CD4-positive, alpha-beta T cell treated with Interleukin-10 for 1 hour (primary cell): Measurements from ENCODE around the gene UGT1A7.

Experiments
- DNase-seq: peaks from one replicate; pipeline ENCODE4 v3.0.0-alpha.2; 2020

UGT1A7 gene

DNA sequence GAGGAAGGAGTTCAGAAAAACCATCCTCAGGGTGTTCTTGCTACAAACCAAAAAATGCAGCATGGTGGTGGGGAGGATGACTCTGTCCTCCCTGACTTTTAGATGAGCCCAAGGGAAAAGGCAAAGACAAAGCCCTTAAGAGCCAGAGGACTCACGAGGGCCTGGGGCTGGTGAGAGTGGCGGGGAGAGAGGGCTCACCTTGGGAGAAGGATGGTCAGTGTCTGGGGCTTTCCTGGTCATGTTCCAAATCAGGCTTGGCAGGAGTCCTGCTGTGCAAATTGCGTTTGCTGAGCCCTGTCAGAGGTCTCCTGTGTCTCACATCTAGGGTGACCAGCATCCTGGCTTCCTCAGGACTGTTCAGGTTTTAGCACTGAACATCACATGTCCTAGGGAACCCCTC is 83.1 kb downstream of the UGT1A7 start:
- DNase-seq: no peak

- no peak for DNase-seq
Measured at GRCh38 chr2:233766416-233766815, 84.7 kb downstream of the UGT1A7 start.

GRCh38 chr2:233768076-233768475 is 86.4 kb downstream of the UGT1A7 start:
- DNase-seq: no peak

DNA sequence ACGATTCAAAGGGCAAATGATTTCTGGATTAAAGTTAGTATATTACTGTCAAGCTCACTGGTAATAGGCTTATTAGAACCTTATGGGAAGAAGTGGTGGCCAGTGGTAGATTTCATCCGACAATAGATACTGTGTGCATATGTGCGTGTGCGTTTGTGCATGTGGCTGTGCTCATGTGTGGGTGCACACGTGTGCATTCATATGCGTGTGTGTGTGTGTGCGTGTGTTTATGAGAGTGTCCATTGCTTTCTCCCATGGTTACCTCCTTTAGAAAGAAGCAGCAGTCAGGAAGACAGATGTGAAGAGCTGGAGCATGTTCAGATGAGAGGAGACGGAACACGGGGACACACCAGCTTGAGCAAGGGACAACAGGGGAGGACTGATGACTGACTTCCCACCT is 87.6 kb downstream of the UGT1A7 start:
- no peak for DNase-seq

DNA sequence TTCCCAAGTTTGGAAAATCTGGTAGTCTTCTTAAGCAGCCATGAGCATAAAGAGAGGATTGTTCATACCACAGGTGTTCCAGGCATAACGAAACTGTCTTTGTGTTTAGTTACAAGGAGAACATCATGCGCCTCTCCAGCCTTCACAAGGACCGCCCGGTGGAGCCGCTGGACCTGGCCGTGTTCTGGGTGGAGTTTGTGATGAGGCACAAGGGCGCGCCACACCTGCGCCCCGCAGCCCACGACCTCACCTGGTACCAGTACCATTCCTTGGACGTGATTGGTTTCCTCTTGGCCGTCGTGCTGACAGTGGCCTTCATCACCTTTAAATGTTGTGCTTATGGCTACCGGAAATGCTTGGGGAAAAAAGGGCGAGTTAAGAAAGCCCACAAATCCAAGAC is 90.5 kb downstream of the UGT1A7 start:
- DNase-seq: no peak

DNA sequence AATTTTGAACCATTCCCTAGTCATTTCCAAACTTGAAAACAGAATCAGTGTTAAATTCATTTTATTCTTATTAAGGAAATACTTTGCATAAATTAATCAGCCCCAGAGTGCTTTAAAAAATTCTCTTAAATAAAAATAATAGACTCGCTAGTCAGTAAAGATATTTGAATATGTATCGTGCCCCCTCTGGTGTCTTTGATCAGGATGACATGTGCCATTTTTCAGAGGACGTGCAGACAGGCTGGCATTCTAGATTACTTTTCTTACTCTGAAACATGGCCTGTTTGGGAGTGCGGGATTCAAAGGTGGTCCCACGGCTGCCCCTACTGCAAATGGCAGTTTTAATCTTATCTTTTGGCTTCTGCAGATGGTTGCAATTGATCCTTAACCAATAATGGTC is 90.9 kb downstream of the UGT1A7 start:
- DNase-seq: no peak

DNA sequence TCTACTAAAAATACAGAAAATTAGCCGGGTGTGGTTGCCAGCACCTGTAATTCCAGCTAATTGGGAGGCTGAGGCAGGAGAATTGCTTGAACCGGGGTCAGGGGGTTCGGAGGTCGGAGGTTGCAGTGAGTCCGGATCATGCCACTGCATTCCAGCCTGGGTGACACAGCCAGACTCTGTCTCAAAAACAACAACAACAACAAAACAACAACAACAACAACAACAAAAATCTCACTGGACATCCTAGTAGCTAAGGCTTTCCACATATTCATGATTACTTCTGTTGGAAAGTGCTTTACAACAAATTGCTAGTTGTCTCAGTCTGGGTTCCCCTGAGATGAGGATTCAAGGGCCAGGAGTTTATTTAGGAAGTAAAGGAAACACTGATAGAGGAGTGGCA is 92.2 kb downstream of the UGT1A7 start:
- DNase-seq: no peak

DNA sequence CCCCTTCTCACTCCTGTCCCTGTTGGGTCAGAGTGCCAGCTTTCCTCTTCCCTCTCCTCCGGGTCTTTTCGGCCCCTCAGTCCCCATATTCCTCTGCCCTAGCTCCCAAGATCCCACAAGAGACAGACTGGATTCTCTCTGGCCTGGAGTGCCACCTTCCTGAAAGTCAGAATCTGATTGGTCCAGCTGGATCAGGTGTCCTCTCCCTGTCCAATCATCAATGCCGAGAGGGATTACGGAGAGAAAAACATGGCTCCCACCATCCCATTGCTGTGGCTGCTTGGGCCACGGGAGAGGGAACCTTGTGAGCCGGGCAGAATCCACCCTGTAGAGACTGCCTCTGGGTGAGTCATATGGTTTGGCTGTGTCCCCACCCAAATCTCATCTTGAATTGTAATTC is 93.7 kb downstream of the UGT1A7 start:
- DNase-seq: no peak

GRCh38 chr2:233778030-233778429 is 96.3 kb downstream of the UGT1A7 start, which contains the start of gene MROH2A:
Gene MROH2A, plus strand, starts transcription at chr2:233778330. Its CDS starts 1,029 bp downstream, at chr2:233779359.
- DNase-seq: no peak

GRCh38 chr2:233779722-233780121 is 98.0 kb downstream of the UGT1A7 start:
- DNase-seq: no peak

- DNase-seq: no peak
Measured at GRCh38 chr2:233780771-233781170, 99.1 kb downstream of the UGT1A7 start.

DNA sequence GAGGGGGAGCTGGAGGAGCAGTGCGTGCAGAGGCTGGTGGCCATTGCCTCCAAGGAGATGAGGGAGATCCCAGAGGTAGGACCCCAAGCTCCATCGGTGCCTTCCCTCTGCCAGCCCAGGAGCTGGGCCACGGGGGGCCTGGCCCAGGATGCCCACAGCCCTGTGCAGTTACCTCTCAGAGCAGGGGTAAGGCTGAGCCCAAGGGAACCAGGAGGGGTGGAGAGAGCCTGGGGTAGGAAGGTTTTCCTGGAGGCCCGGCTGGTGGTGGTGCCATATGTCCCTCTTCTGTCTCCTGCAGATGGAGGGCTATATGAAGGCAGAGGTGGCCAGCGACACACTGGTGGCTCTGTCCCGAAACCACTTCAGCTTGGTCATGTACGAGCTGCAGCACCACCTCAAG is 107.9 kb downstream of the UGT1A7 start:
- DNase-seq: no peak

- DNase-seq: no peak
Measured at GRCh38 chr2:233791151-233791882, 109.6 kb downstream of the UGT1A7 start.

- DNase-seq: no peak
Measured at GRCh38 chr2:233791883-233792329, 110.2 kb downstream of the UGT1A7 start.

DNA sequence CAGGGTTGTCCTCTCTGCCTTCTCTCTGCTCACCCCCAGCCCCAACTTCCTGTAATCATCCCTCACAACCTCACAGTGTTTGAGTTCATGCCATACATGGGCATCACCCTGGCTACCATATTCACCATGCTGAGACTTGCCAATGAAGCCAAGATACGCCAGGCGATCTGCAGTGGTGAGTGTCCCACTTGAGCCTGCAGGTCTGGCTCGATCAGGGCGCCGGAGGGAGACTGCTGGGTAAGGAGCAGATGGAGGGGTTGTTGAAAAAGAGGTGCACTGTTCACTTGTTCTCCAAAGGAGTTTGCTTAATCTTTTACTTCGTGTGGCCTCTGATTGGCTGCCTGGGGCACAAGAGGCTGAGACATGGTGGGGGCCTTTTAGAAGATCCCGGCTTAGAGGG is 111.0 kb downstream of the UGT1A7 start:
- no peak for DNase-seq

DNA sequence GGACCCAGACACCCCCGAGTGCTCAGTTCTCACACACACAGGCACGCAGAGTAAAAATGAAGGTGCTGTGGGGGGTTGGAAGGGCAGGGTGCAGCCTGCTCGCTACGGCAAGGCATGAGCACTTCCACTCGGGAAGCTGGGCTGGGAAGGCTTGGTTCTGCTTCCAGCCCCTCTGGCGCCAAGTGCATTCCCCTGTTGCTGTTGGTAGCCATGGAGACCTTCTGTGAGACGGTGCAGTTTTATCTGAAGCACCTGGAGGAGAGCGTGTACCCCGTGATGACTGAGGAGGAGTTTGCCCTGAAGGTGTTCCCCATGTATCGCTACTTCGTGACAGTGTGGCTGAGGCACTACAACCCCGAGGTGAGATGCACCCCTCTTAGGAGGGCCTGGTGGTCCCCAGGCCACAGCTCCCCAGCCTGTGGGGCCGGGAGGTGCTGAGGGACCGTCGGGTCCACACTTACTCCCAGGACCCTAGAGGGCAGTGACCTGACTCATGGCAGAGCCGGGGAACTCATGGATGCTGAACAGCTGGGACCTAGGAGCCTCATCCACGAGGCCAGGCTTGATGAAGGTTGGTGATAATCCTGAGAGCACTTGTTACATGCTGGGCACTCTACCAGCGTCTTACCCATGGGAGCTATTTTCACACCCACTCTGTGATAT is 111.9 kb downstream of the UGT1A7 start:
- no peak for DNase-seq

- no peak for DNase-seq
Measured at GRCh38 chr2:233794128-233794658, 112.5 kb downstream of the UGT1A7 start.

- DNase-seq: no peak
Measured at GRCh38 chr2:233795735-233796171, 114.1 kb downstream of the UGT1A7 start.

DNA sequence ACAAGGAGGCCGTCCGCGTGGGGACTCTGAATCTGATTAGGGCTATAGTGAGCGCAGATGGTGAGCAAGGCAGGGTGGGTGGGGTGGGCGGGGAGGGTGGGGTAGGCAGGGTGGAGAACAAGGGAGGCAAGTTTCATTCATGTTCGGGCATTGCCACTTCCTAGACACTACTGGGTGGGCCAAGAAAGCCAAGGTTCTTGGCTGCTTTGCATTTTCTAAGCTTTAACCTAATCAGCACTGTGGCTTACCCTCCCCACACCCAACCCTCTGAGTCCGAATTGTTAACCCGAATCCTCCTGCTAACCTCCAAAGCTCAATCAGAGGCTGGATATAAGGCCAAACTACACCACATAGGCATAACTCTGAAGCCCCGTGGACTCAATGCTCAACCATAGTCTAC is 114.6 kb downstream of the UGT1A7 start:
- no peak for DNase-seq

DNA sequence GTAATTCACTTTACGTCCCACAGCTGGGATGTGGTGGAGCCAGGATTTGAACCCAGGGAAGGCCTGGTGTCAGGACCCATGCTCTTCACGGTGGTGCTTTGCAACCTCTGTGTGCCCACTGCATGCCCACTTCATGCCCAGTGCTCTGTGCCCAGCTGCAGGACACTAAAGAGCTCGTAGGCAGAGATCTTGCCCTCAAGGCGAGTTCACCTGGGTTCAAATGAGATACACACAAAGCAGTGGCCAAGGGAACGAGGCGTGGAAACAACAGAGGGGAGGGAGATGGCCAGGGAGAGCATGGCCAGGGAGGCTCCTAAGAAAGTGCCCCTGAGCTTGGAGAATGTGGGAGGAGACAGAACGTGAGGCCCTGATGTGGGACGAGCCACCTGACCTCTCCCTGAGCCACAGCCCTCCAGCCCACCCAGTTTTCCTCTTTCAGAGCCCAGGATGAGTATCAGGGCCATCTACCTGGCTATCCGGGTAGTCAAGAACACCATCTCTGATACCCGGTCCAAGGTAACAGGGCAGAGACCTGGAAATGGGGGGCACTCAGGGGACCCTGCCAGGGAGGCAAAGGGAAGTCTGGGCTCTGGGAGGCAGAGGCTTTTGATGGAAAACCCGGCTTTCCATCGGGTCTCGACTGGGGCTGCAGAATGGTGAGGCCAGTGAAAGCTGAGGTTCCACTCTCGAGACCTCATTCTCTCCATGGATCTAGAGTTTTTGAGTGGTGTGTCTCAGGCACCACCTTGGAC is 116.8 kb downstream of the UGT1A7 start:
- no peak for DNase-seq

DNA sequence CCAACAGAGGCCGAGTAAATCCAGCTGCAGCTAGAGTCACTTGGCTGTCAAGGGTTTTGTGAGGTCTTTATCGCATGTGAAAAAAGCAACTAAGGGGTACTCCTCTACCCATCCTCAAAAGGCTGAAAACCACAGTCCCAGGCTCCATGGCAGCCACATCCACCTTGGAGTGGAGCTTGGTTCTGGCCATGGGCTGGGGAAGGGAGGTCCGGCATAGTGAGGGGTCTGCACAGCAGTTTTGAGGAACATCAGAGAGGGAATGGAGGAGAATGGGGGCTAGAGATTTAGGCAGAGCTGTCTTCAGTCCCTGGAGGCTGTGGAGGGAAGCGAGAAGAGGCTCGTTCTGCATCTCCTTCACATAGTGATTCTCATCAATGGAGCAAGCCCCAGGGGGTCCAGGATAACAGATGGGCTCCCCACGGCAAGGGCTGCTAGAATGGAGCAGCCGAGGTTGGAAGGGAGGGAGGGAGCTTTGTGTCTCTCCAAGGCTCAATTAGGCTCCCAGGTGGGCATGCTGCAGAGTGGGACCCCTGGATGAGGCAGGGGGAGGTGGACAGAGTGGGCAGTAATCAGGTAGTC is 117.5 kb downstream of the UGT1A7 start:
- DNase-seq: no peak

- no peak for DNase-seq
Measured at GRCh38 chr2:233799716-233800115, 118.0 kb downstream of the UGT1A7 start.

- DNase-seq: no peak
Measured at GRCh38 chr2:233800208-233800607, 118.5 kb downstream of the UGT1A7 start.
